Neutrophil (primary cell): ENCODE results near the gene OR52N5.

Experiments
- H3K27ac ChIP-seq: fragments of 200-600 bp; sonication (generic); 2 replicates; pipeline ENCODE4 v1.5.1; 2016; ENCODE audit warnings: mild to moderate bottlenecking, moderate library complexity
- H3K27me3 ChIP-seq: fragments of 200-600 bp; sonication (generic); 2 replicates; pipeline ENCODE4 v1.6.0; 2016; ENCODE audit warnings: mild to moderate bottlenecking
- H3K36me3 ChIP-seq: fragments of 200-600 bp; sonication (generic); 2 replicates; pipeline ENCODE4 v1.5.1; 2017
- H3K4me1 ChIP-seq, 2 experiments: fragments of 200-600 bp in 1 of 2; sonication (generic) in 1 of 2; 1 replicate in 1 of 2; 2 replicates in 1 of 2; pipeline versions ENCODE4 v1.5.1 to v1.6.1; 2013 to 2016; ENCODE audit warnings: low read depth in 1 of 2, low read length in 1 of 2, mild to moderate bottlenecking in 1 of 2, moderate library complexity in 1 of 2; ENCODE audit not compliant: control insufficient read depth in 1 of 2, insufficient read depth in 1 of 2
- H3K4me3 ChIP-seq, 2 experiments: fragments of 200-600 bp in 1 of 2; sonication (generic) in 1 of 2; 1 replicate in 1 of 2; 2 replicates in 1 of 2; pipeline ENCODE4 v1.5.1; 2013 to 2016; ENCODE audit warnings: low read depth in 1 of 2, low read length in 1 of 2, mild to moderate bottlenecking in 1 of 2, moderate library complexity in 1 of 2
- H3K9me3 ChIP-seq: fragments of 200-600 bp; sonication (generic); 2 replicates; pipeline ENCODE4 v1.5.1; 2016
- CTCF ChIP-seq: fragments of 200-600 bp; sonication (generic); IDR thresholded peaks from 2 replicates; pipeline ENCODE4 v1.5.1; 2016; ENCODE audit warnings: antibody characterized with exemption

Gene OR52N5

GRCh38 chr11:5783255-5783654 is at the start of gene OR52N5:
OR52N5 (minus strand) TSS chr11:5783355; CDS start chr11:5778634, 4,721 bp downstream.
- no peaks in the 10 kb centered on the region for H3K36me3 ChIP-seq

GRCh38 chr11:5831196-5831829 is 48.2 kb upstream of the OR52N5 start:
- Histone ChIP-seq H3K27me3 (no peaks in the 10 kb centered on the region), H3K9me3 (no peaks in the 10 kb centered on the region), H3K4me1 (no peaks in the 10 kb centered on the region), H3K36me3 (no peaks in the 10 kb centered on the region), H3K4me3 (no peak overlapping the region), H3K27ac (no peak overlapping the region)
- TF ChIP-seq CTCF = no peak

More at GRCh38 chr11:5783255-5783654, at the start of gene OR52N5:
- TF ChIP-seq CTCF = no peak
- Histone ChIP-seq H3K4me3 (no peak within 1 kb of the TSS), H3K9me3 (no peaks in the 10 kb centered on the region), H3K4me1 (no peaks in the 10 kb centered on the region), H3K27me3 (no peaks in the 10 kb centered on the region), H3K27ac (no peak within 1 kb of the TSS)

GRCh38 chr11:5818245-5818886 is 35.2 kb upstream of the OR52N5 start:
- Histone ChIP-seq H3K36me3 (no peaks in the 10 kb centered on the region), H3K9me3 (no peaks in the 10 kb centered on the region), H3K27me3 (no peaks in the 10 kb centered on the region), H3K4me3 (no peak overlapping the region), H3K27ac (peak overlapping the region; percentile 30), H3K4me1 (peaks cover 32 to 36% of the 10 kb centered on the region in 2 experiments)
- TF ChIP-seq CTCF = no peak

GRCh38 chr11:5815534-5815933 is 32.4 kb upstream of the OR52N5 start:
- Histone ChIP-seq H3K4me3 (peak overlapping the region in 1 of 2 experiments; percentile 28), H3K4me1 (peaks cover 34 to 38% of the 10 kb centered on the region in 2 experiments), H3K36me3 (no peaks in the 10 kb centered on the region), H3K27ac (peak overlapping the region; percentile 72), H3K27me3 (no peaks in the 10 kb centered on the region), H3K9me3 (no peaks in the 10 kb centered on the region)
- no peak for TF ChIP-seq CTCF

- no peak overlapping the region for H3K4me3 ChIP-seq
- no peaks in the 10 kb centered on the region for H3K9me3 ChIP-seq
- H3K27me3 ChIP-seq = no peaks in the 10 kb centered on the region
- TF ChIP-seq CTCF = no peak
- no peak overlapping the region for H3K27ac ChIP-seq
- no peaks in the 10 kb centered on the region for H3K36me3 ChIP-seq
- peaks cover 28 to 35% of the 10 kb centered on the region in 2 experiments for H3K4me1 ChIP-seq
Observed at GRCh38 chr11:5809905-5810795, 27.0 kb upstream of the OR52N5 start.
